ENCODE results near the gene RTKN. TPM values are rescaled to one million over a fixed set of nuclear protein-coding genes. Genes with fewer than 3 reads are reported as not detected.
"Not testable (repeated sequence)": the region's sequence is repeated elsewhere in the genome, so short reads cannot be mapped to it uniquely, and the experiment has no call there.

The RTKN gene
- total RNA-seq, 1 donor from 2014 or later, result 86.4 TPM

GRCh38 chr2:74462054-74462785 is 20.5 kb upstream of the RTKN start:
- Mint-ChIP-seq H3K36me3 (no peaks in the 10 kb centered on the region), H3K4me1 (peaks cover 31% of the 10 kb centered on the region), H3K9me3 (no peaks in the 10 kb centered on the region), H3K27me3 (ENCODE audit: low read depth) (no peaks in the 10 kb centered on the region), H3K27ac (no peak overlapping the region), H3K4me3 (peak overlapping the region; percentile 46)
- no peak for DNase-seq (ENCODE audit: low spot score in 2 of 2, unreplicated experiment in 2 of 2)
- TF ChIP-seq, protein P1, sequence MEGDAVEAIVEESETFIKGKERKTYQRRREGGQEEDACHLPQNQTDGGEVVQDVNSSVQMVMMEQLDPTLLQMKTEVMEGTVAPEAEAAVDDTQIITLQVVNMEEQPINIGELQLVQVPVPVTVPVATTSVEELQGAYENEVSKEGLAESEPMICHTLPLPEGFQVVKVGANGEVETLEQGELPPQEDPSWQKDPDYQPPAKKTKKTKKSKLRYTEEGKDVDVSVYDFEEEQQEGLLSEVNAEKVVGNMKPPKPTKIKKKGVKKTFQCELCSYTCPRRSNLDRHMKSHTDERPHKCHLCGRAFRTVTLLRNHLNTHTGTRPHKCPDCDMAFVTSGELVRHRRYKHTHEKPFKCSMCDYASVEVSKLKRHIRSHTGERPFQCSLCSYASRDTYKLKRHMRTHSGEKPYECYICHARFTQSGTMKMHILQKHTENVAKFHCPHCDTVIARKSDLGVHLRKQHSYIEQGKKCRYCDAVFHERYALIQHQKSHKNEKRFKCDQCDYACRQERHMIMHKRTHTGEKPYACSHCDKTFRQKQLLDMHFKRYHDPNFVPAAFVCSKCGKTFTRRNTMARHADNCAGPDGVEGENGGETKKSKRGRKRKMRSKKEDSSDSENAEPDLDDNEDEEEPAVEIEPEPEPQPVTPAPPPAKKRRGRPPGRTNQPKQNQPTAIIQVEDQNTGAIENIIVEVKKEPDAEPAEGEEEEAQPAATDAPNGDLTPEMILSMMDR (IDR thresholded peaks at IDR 0.05; ENCODE audit: unreplicated experiment), result no peak

DNA sequence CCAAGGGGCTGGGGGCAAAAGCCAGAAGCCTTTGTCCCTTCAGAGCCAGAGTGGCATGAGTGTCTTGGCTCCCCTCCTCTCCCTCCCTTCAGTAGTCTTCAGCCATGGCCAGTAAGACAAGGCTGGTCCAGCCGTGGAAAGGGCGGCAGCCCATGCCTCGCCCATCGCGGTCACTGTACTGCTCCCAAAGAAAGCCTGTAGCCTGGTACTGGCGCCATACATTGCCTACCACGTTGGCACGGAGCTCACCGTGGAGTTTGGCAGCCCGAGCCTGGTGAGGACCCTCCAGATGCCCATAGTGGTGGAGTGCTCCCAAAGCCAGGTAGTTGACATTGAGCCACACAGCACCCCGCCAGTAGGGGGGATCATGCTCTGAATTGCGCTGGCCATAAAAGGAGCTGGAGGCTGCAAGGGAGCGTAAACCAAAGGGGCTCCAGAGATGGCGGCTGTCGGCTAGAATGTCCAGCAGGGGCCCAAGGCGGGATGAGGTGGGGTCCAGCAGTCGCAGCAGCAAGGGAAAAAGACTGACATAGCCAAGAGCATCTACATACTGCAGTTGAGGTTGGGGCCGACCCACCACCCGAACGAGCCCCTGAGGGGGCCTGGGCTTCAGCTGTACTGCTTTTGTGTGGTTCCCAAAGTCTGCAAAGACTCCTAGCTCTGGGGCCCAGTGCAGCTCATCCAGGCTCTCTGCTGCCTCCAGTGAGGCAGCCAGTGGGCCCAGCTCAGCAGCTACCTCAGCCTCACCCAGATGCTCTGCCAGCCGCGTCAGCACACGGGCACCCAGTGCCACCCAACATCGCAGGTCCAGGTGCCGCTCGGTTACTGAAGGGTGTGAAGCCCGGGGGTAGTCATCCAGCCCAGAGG is 19.7 kb upstream of the RTKN start:
- Mint-ChIP-seq H3K36me3 (no peaks in the 10 kb centered on the region), H3K27me3 (ENCODE audit: low read depth) (no peaks in the 10 kb centered on the region), H3K4me1 (peaks cover 39% of the 10 kb centered on the region), H3K27ac (no peak overlapping the region), H3K4me3 (no peak overlapping the region), H3K9me3 (no peaks in the 10 kb centered on the region)
- TF ChIP-seq, protein P1 (IDR thresholded peaks at IDR 0.05; ENCODE audit: unreplicated experiment), result no peak
- DNase-seq (ENCODE audit: low spot score in 2 of 2, unreplicated experiment in 2 of 2), result no peak

DNA sequence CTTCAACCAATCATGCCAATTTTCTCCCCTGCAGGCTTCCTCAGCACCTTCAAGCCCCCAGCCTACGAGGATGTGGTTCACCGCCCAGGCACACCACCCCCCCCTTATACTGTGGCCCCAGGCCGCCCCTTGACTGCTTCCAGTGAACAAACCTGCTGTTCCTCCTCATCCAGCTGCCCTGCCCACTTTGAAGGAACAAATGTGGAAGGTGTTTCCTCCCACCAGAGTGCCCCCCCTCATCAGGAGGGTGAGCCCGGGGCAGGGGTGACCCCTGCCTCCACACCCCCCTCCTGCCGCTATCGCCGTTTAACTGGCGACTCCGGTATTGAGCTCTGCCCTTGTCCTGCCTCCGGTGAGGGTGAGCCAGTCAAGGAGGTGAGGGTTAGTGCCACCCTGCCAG is 18.4 kb upstream of the RTKN start:
- not testable (repeated sequence) for H3K27me3 Mint-ChIP-seq (ENCODE audit: low read depth); H3K36me3 Mint-ChIP-seq; H3K9me3 Mint-ChIP-seq; DNase-seq (ENCODE audit: low spot score in 2 of 2, unreplicated experiment in 2 of 2)
- H3K4me1 Mint-ChIP-seq, result peaks cover 44% of the 10 kb centered on the region
- peak overlapping the region; percentile 30 for H3K27ac Mint-ChIP-seq
- peak overlapping the region; percentile 94 for H3K4me3 Mint-ChIP-seq

GRCh38 chr2:74459503-74460118 is 17.9 kb upstream of the RTKN start:
- not testable (repeated sequence) for H3K9me3 Mint-ChIP-seq; H3K27me3 Mint-ChIP-seq (ENCODE audit: low read depth); H3K36me3 Mint-ChIP-seq; DNase-seq (ENCODE audit: low spot score in 2 of 2, unreplicated experiment in 2 of 2)
- peak overlapping the region; percentile 94 for H3K4me3 Mint-ChIP-seq
- peak overlapping the region; percentile 99 for H3K27ac Mint-ChIP-seq
- peaks cover 50% of the 10 kb centered on the region for H3K4me1 Mint-ChIP-seq

- Mint-ChIP-seq H3K4me1 (peaks cover 51% of the 10 kb centered on the region), H3K27ac (peak overlapping the region; percentile 99), H3K4me3 (peak overlapping the region; percentile 94), H3K27me3 (ENCODE audit: low read depth) (no peaks in the 10 kb centered on the region), H3K36me3 (no peaks in the 10 kb centered on the region), H3K9me3 (no peaks in the 10 kb centered on the region)
- DNase-seq (ENCODE audit: low spot score in 2 of 2, unreplicated experiment in 2 of 2), result no peak
- TF ChIP-seq, protein P1 (IDR thresholded peaks at IDR 0.05; ENCODE audit: unreplicated experiment), result no peak
Observed at GRCh38 chr2:74458938-74459363, 17.2 kb upstream of the RTKN start.

- DNase-seq (ENCODE audit: low spot score in 2 of 2, unreplicated experiment in 2 of 2), result peak; percentile 98
- Mint-ChIP-seq H3K4me1 (peaks cover 49% of the 10 kb centered on the region), H3K4me3 (peak within 1 kb of the TSS; percentile 94), H3K9me3 (no peaks in the 10 kb centered on the region), H3K27me3 (ENCODE audit: low read depth) (no peaks in the 10 kb centered on the region), H3K27ac (peak within 1 kb of the TSS; percentile 99), H3K36me3 (no peaks in the 10 kb centered on the region)
- TF ChIP-seq, protein P1 (IDR thresholded peaks at IDR 0.05; ENCODE audit: unreplicated experiment), result no peak
Observed at GRCh38 chr2:74458132-74458937, 16.6 kb upstream of the RTKN start, which contains the start of gene WBP1. Gene WBP1, plus strand, starts transcription at chr2:74458438. Its CDS starts 165 bp downstream, at chr2:74458603.

Measured in mesothelial cell of epicardium (in vitro differentiated cells).